Measurements from ENCODE around the gene IFIH1. TPM values are rescaled to one million over a fixed set of nuclear protein-coding genes. Genes with fewer than 3 reads are reported as not detected.
A peak's percentile ranks its signal among the peaks of the same experiment; 100 is the strongest.

The IFIH1 gene
- total RNA-seq, 1 donor from 2014 or later: 2.1 TPM

DNA sequence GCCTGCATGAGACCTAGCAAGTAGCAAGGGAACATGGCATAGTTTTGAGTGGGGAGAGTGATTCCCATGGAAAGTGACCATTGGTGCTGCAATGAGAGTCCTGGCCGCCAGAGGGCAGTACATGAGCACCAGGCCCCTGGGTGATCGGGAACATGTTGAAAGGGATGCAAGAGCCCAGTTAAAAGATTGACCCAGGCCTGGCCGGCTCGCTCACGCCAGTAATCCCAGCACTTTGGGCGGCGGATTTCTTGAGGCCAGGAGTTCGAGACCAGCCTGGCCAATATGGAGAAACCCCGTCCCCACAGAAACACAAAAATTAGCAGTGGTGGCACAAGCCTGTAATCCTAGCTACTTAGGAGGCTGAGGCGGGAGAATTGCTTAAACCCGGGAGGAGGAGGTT lies 97.4 kb downstream of the IFIH1 start:
- H3K4me1 Mint-ChIP-seq (ENCODE audit: low read depth): peaks cover 29% of the 10 kb centered on the region
- TF ChIP-seq CTCF (IDR thresholded peaks at IDR 0.05): peak; percentile 92
- no peaks in the 10 kb centered on the region for H3K27me3 Mint-ChIP-seq (ENCODE audit: low read depth)
- peaks cover 50% of the 10 kb centered on the region for H3K36me3 Mint-ChIP-seq (ENCODE audit: low read depth)
- H3K27ac Mint-ChIP-seq (ENCODE audit: unreplicated experiment): peak overlapping the region; percentile 53
- no peak overlapping the region for H3K4me3 Mint-ChIP-seq (ENCODE audit: unreplicated experiment)
- no peak for DNase-seq (ENCODE audit: low spot score)
- no peaks in the 10 kb centered on the region for H3K9me3 Mint-ChIP-seq (ENCODE audit: low read depth)

- TF ChIP-seq CTCF (IDR thresholded peaks at IDR 0.05): no peak
- DNase-seq (ENCODE audit: low spot score): no peak
- Mint-ChIP-seq H3K36me3 (ENCODE audit: low read depth) (peaks cover 52% of the 10 kb centered on the region), H3K4me1 (ENCODE audit: low read depth) (peaks cover 29% of the 10 kb centered on the region), H3K27ac (ENCODE audit: unreplicated experiment) (no peak overlapping the region), H3K9me3 (ENCODE audit: low read depth) (no peaks in the 10 kb centered on the region), H3K4me3 (ENCODE audit: unreplicated experiment) (no peak overlapping the region), H3K27me3 (ENCODE audit: low read depth) (no peaks in the 10 kb centered on the region)
These were observed 98.1 kb downstream of the IFIH1 start for GRCh38 chr2:162220368-162220767.

DNA sequence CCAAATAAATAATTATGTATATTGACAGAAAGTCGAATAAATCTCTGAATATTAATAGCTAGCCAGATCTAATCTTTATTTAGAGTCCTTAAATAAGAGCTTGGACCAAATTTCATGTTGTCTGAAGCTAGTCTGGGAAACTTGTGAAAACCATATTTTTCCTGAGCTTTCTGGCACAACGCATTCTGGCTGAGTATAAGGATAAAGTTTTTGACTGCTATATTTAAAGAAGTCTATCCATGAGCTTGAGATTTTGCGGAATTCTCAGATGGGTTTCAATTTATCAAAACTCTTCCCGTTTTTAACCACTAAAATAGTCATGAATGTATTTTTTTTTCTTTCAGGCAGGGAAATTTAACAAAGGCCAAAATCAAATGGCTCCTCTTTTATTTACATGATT lies 99.1 kb downstream of the IFIH1 start:
- no peak for DNase-seq (ENCODE audit: low spot score)
- Mint-ChIP-seq H3K4me1 (ENCODE audit: low read depth) (peaks cover 29% of the 10 kb centered on the region), H3K27ac (ENCODE audit: unreplicated experiment) (no peak overlapping the region), H3K9me3 (ENCODE audit: low read depth) (no peaks in the 10 kb centered on the region), H3K27me3 (ENCODE audit: low read depth) (no peaks in the 10 kb centered on the region), H3K4me3 (ENCODE audit: unreplicated experiment) (no peak overlapping the region), H3K36me3 (ENCODE audit: low read depth) (peaks cover 52% of the 10 kb centered on the region)
- no peak for TF ChIP-seq CTCF (IDR thresholded peaks at IDR 0.05)

DNA sequence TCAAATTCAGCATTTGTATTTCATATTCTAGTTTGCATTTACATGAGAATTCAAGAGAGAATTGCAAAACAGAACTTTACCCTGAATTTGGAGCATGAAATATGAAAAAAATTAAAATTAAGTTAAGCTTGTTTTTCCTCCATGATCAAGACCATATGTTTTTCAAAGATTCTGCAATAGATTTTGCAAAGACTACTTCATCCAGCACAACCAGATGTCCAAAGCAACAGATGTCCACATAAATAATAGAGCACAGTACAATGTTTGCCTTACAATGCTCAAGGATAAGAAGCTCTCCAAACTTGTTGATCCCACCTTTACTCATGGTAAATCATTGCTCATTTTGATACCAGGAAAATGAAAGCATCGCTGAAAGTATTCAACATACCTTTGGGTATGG lies 100.9 kb downstream of the IFIH1 start:
- no peak overlapping the region for H3K27ac Mint-ChIP-seq (ENCODE audit: unreplicated experiment)
- H3K4me3 Mint-ChIP-seq (ENCODE audit: unreplicated experiment): no peak overlapping the region
- no peak for TF ChIP-seq CTCF (IDR thresholded peaks at IDR 0.05)
- peaks cover 24% of the 10 kb centered on the region for H3K4me1 Mint-ChIP-seq (ENCODE audit: low read depth)
- H3K27me3 Mint-ChIP-seq (ENCODE audit: low read depth): no peaks in the 10 kb centered on the region
- DNase-seq (ENCODE audit: low spot score): no peak
- peaks cover 50% of the 10 kb centered on the region for H3K36me3 Mint-ChIP-seq (ENCODE audit: low read depth)
- no peaks in the 10 kb centered on the region for H3K9me3 Mint-ChIP-seq (ENCODE audit: low read depth)

Other genes with a start within 250 kb of the IFIH1 start
- gene DPP4, start 244.5 kb downstream of the IFIH1 start, total RNA-seq: 0.42 to 0.60 TPM in 2 of 3 replicates, not detected in the other
- 0.31 TPM in 1 of 3 replicates, not detected in the others for gene GCG, start 166.4 kb downstream of the IFIH1 start, total RNA-seq
- gene FAP, start 75.2 kb downstream of the IFIH1 start, total RNA-seq: 163 to 205 TPM (median 171 TPM) in 3 replicates
- 4.0 to 4.8 TPM (median 4.5 TPM) in 3 replicates for gene GCA, start 25.4 kb upstream of the IFIH1 start, total RNA-seq

All from chondrocyte (in vitro differentiated cells).